RPMI8226 (cell line): ENCODE results near the gene HSH2D.
"Not testable (repeated sequence)": the region's sequence is repeated elsewhere in the genome, so short reads cannot be mapped to it uniquely, and the experiment has no call there.

Experiments used
- DNase-seq: peaks from one replicate; pipeline ENCODE4 v3.0.0-alpha.2; 2015

Gene HSH2D

GRCh38 chr19:16143399-16144215 lies at the start of gene HSH2D:
Gene HSH2D (plus strand): TSS chr19:16143685. CDS start chr19:16148751, 5,066 bp downstream.
- DNase-seq: peak; percentile 99

- DNase-seq: no peak
Observed at GRCh38 chr19:16094360-16095070, 49.0 kb upstream of the HSH2D start.

GRCh38 chr19:16095071-16095571 lies 48.4 kb upstream of the HSH2D start:
- DNase-seq: no peak

- DNase-seq: no peak
Observed at GRCh38 chr19:16096280-16096855, 47.1 kb upstream of the HSH2D start.

GRCh38 chr19:16098416-16098768 lies 45.1 kb upstream of the HSH2D start:
- DNase-seq: no peak

GRCh38 chr19:16098821-16099220 lies 44.7 kb upstream of the HSH2D start:
- no peak for DNase-seq

GRCh38 chr19:16099314-16099965 lies 44.0 kb upstream of the HSH2D start:
- DNase-seq: not testable (repeated sequence)

GRCh38 chr19:16100524-16100923 lies 43.0 kb upstream of the HSH2D start:
- no peak for DNase-seq

GRCh38 chr19:16104722-16105121 lies 38.8 kb upstream of the HSH2D start:
- no peak for DNase-seq

GRCh38 chr19:16106121-16106520 lies 37.4 kb upstream of the HSH2D start:
- DNase-seq: no peak

- DNase-seq: peak; percentile 99
Observed at GRCh38 chr19:16111160-16111908, 32.2 kb upstream of the HSH2D start, which contains the start of gene RAB8A. Gene RAB8A (plus strand): TSS chr19:16111889. CDS start chr19:16111902, 13 bp downstream.

- no peak for DNase-seq
Observed at GRCh38 chr19:16111909-16112752, 31.4 kb upstream of the HSH2D start.

- peak; percentile 31 for DNase-seq
Observed at GRCh38 chr19:16112778-16113177, 30.7 kb upstream of the HSH2D start.

- DNase-seq: peak; percentile 40
Observed at GRCh38 chr19:16113727-16114126, 29.8 kb upstream of the HSH2D start.

- no peak for DNase-seq
Observed at GRCh38 chr19:16115301-16116039, 28.0 kb upstream of the HSH2D start.

GRCh38 chr19:16116067-16116466 lies 27.4 kb upstream of the HSH2D start:
- no peak for DNase-seq

- peak; percentile 75 for DNase-seq
Observed at GRCh38 chr19:16117594-16118033, 25.9 kb upstream of the HSH2D start.

- DNase-seq: peak; percentile 95
Observed at GRCh38 chr19:16118489-16119033, 24.9 kb upstream of the HSH2D start.

- DNase-seq: peak; percentile 63
Observed at GRCh38 chr19:16119075-16119857, 24.2 kb upstream of the HSH2D start.
